Lower lobe of right lung (tissue), 2 donors: ENCODE data around the gene ANKRD44. TPM values are rescaled to one million over a fixed set of nuclear protein-coding genes. Genes with fewer than 3 reads are reported as not detected.
A peak's percentile ranks its signal among the peaks of the same experiment; 100 is the strongest.

Experiments
- ATAC-seq, 2 donors: fragments of 200-7000 bp; cut with Tn5 transposase; one replicate each; pipeline ENCODE4 v1.9.1; 2020 to 2022; ENCODE audit warnings: mild to moderate bottlenecking in 2 of 2, moderate library complexity in 2 of 2
- DNase-seq: peaks from one replicate; pipeline ENCODE4 v3.0.0-alpha.2; 2020
- H3K27ac ChIP-seq: fragments of 200-600 bp; one replicate; pipeline ENCODE4 v1.8.0; 2022
- H3K27me3 ChIP-seq: fragments of 200-600 bp; one replicate; pipeline ENCODE4 v1.8.0; 2022; ENCODE audit warnings: low read depth
- H3K36me3 ChIP-seq: fragments of 200-600 bp; one replicate; pipeline ENCODE4 v1.8.0; 2022; ENCODE audit warnings: mild to moderate bottlenecking
- H3K4me1 ChIP-seq: fragments of 200-600 bp; one replicate; pipeline ENCODE4 v1.8.0; 2022
- H3K4me3 ChIP-seq: fragments of 200-600 bp; one replicate; pipeline ENCODE4 v1.8.0; 2022; ENCODE audit warnings: mild to moderate bottlenecking
- H3K9me3 ChIP-seq: fragments of 200-600 bp; one replicate; pipeline ENCODE4 v1.8.0; 2022
- CTCF ChIP-seq: fragments of 200-600 bp; IDR thresholded peaks from one replicate; pipeline ENCODE4 v1.8.0; 2022; ENCODE audit warnings: antibody characterized with exemption, mild to moderate bottlenecking
- intact Hi-C: fragments of 100-400 bp; cut with DNase I; formaldehyde crosslinking; loops from one replicate; pipeline ENCODE4 v1.11.0; 2022
- total RNA-seq: library from RNA; stranded (reverse); fragmentation: NEBNext Ultra II Directional; extraction: Animal tissue kit (Norgen Biotek cat#: 25700); gene quantifications from one replicate; pipeline ENCODE4 v1.2.1, GENCODE V29; 2021
- donor health status: DM: no; HTN: yes; CAD: no; lungs with severe emphysema.

The ANKRD44 gene
- total RNA-seq, 1 donor from 2014 or later: 58.7 TPM

- Histone ChIP-seq H3K36me3 (no peaks in the 10 kb centered on the region), H3K27me3 (no peaks in the 10 kb centered on the region), H3K27ac (no peak overlapping the region), H3K4me3 (no peak overlapping the region), H3K9me3 (no peaks in the 10 kb centered on the region), H3K4me1 (peaks cover 46% of the 10 kb centered on the region)
- DNase-seq (no peak), ATAC-seq (no peak)
- intact Hi-C loops: no loop called here
- TF ChIP-seq CTCF: no peak
Measured at GRCh38 chr2:197156771-197157170, 153.8 kb downstream of the ANKRD44 start.

GRCh38 chr2:197152451-197153228, 157.9 kb downstream of the ANKRD44 start:
- DNase-seq (peak; percentile 46), ATAC-seq (peak; percentile 77 to 85)
- Histone ChIP-seq H3K36me3 (no peaks in the 10 kb centered on the region), H3K9me3 (no peaks in the 10 kb centered on the region), H3K4me1 (peaks cover 26% of the 10 kb centered on the region), H3K27ac (peak overlapping the region; percentile 59), H3K4me3 (no peak overlapping the region), H3K27me3 (no peaks in the 10 kb centered on the region)
- intact Hi-C loops: no loop called here
- TF ChIP-seq CTCF: peak; percentile 13

GRCh38 chr2:197149546-197149945, 161.0 kb downstream of the ANKRD44 start:
- intact Hi-C loops: no loop called here
- H3K36me3 ChIP-seq: no peaks in the 10 kb centered on the region
- H3K27me3 ChIP-seq: no peaks in the 10 kb centered on the region
- H3K4me3 ChIP-seq: no peak overlapping the region
- DNase-seq: no peak
- H3K9me3 ChIP-seq: no peaks in the 10 kb centered on the region
- H3K27ac ChIP-seq: no peak overlapping the region
- no peak for TF ChIP-seq CTCF
- no peak for ATAC-seq
- H3K4me1 ChIP-seq: peaks cover 47% of the 10 kb centered on the region

- no peaks in the 10 kb centered on the region for H3K9me3 ChIP-seq
- H3K4me3 ChIP-seq: no peak overlapping the region
- no peak for DNase-seq
- no peak for ATAC-seq
- H3K27ac ChIP-seq: no peak overlapping the region
- intact Hi-C loops: no loop called here
- H3K27me3 ChIP-seq: no peaks in the 10 kb centered on the region
- peaks cover 51% of the 10 kb centered on the region for H3K4me1 ChIP-seq
- no peaks in the 10 kb centered on the region for H3K36me3 ChIP-seq
- TF ChIP-seq CTCF: no peak
Measured at GRCh38 chr2:197148401-197148800, 162.2 kb downstream of the ANKRD44 start.

GRCh38 chr2:197147942-197148341, 162.6 kb downstream of the ANKRD44 start:
- ATAC-seq (no peak), DNase-seq (no peak)
- no peak overlapping the region for H3K27ac ChIP-seq
- intact Hi-C loops: no loop called here
- H3K4me1 ChIP-seq: peaks cover 47% of the 10 kb centered on the region
- H3K27me3 ChIP-seq: no peaks in the 10 kb centered on the region
- no peaks in the 10 kb centered on the region for H3K36me3 ChIP-seq
- H3K9me3 ChIP-seq: no peaks in the 10 kb centered on the region
- no peak overlapping the region for H3K4me3 ChIP-seq
- TF ChIP-seq CTCF: no peak
